TTC549 (cell line): ENCODE results near the gene LYRM2.
"Not testable (repeated sequence)": the region's sequence is repeated elsewhere in the genome, so short reads cannot be mapped to it uniquely, and the experiment has no call there.

Source experiments
- FAIRE-seq: peaks from 2 replicates; lab custom pipeline; 2012; peaks lifted over from hg19 to GRCh38; lab: Jason Lieb, UNC

The LYRM2 gene

GRCh38 chr6:89644864-89645263 is 6.3 kb upstream of the LYRM2 start:
- no peak for FAIRE-seq

GRCh38 chr6:89643406-89643805 is 4.9 kb upstream of the LYRM2 start:
- no peak for FAIRE-seq

GRCh38 chr6:89642956-89643355 is 4.4 kb upstream of the LYRM2 start:
- no peak for FAIRE-seq

GRCh38 chr6:89641581-89641980 is 3.0 kb upstream of the LYRM2 start:
- not testable (repeated sequence) for FAIRE-seq

- no peak for FAIRE-seq
Observed at GRCh38 chr6:89640804-89641203, 2.3 kb upstream of the LYRM2 start.

GRCh38 chr6:89637960-89638319 is 607 bp downstream of the LYRM2 start:
- FAIRE-seq, result no peak

GRCh38 chr6:89636412-89636811 is 2.1 kb downstream of the LYRM2 start:
- FAIRE-seq, result not testable (repeated sequence)

GRCh38 chr6:89630488-89630887 is 8.1 kb downstream of the LYRM2 start:
- no peak for FAIRE-seq

GRCh38 chr6:89623749-89624148 is 14.8 kb downstream of the LYRM2 start:
- FAIRE-seq, result no peak

- FAIRE-seq, result no peak
Observed at GRCh38 chr6:89619567-89619966, 19.0 kb downstream of the LYRM2 start.

GRCh38 chr6:89618026-89618425 is 20.5 kb downstream of the LYRM2 start:
- no peak for FAIRE-seq

GRCh38 chr6:89616531-89616930 is 22.0 kb downstream of the LYRM2 start:
- FAIRE-seq, result no peak

- FAIRE-seq, result no peak
Observed at GRCh38 chr6:89615882-89616281, 22.7 kb downstream of the LYRM2 start.

- FAIRE-seq, result no peak
Observed at GRCh38 chr6:89613790-89614189, 24.8 kb downstream of the LYRM2 start.

GRCh38 chr6:89612121-89612520 is 26.4 kb downstream of the LYRM2 start:
- FAIRE-seq, result no peak

GRCh38 chr6:89611666-89612065 is 26.9 kb downstream of the LYRM2 start:
- no peak for FAIRE-seq

GRCh38 chr6:89610149-89610642 is 28.4 kb downstream of the LYRM2 start:
- no peak for FAIRE-seq

GRCh38 chr6:89605861-89606260 is 32.7 kb downstream of the LYRM2 start:
- no peak for FAIRE-seq

- no peak for FAIRE-seq
Observed at GRCh38 chr6:89604653-89605052, 33.9 kb downstream of the LYRM2 start.

- FAIRE-seq, result no peak
Observed at GRCh38 chr6:89602166-89602565, 36.4 kb downstream of the LYRM2 start.

- FAIRE-seq, result no peak
Observed at GRCh38 chr6:89599727-89600126, 38.8 kb downstream of the LYRM2 start.

GRCh38 chr6:89597988-89598387 is 40.6 kb downstream of the LYRM2 start:
- no peak for FAIRE-seq

- no peak for FAIRE-seq
Observed at GRCh38 chr6:89597372-89597771, 41.2 kb downstream of the LYRM2 start.

- no peak for FAIRE-seq
Observed at GRCh38 chr6:89596484-89596883, 42.1 kb downstream of the LYRM2 start.

- FAIRE-seq, result no peak
Observed at GRCh38 chr6:89596056-89596455, 42.5 kb downstream of the LYRM2 start.
